ENCODE data around the gene SPI1. TPM values are rescaled to one million over a fixed set of nuclear protein-coding genes. Genes with fewer than 3 reads are reported as not detected.
"Not testable (repeated sequence)": the region's sequence is repeated elsewhere in the genome, so short reads cannot be mapped to it uniquely, and the experiment has no call there.

SPI1 gene
- total RNA-seq, 2 donors from 2014 or later, result 7.5 to 10.9 TPM

DNA sequence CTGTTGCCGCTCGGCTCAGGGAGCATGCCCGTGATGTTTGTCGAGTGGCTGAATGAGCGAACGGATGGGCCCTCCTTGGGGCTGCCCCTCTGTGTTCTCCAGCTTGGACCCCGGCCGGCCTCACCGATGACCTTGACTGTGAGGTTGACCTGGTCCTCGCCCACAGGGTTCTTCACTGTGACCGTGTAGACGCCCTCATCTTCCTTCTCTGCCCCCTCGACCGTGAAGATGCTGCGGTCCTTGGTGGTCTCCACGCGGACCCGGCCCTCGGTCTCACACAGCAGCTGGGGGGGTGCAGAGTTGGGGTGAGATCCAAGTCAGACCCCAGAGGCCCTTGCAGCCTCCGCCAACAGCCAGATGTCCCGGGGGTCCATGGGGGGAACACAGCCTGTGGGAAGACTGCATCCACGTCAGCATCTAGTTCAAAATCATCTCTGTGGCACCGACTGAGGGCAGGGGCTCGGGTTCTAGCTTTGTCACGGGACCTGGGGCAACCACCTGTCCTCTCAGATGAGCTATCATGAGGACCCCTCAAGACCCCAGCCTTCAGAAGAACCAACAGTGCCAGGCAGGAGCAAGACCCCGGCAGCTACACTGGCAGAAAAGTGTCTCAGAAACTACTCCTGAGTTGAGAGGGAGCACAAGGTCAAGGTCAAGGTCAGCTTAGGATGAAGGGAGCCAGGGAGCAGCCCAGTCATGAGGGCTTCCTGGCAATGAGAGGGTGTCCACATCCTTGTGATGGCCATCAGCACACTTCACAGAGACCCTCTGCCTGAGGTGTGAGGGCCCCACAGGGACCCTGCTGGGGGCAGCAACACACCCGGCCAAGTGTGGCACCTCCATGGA, 39.7 kb downstream of the SPI1 start:
- Histone ChIP-seq H3K9me3 (no peaks in the 10 kb centered on the region), H3K36me3 (replicated peaks in 1 of 2; ENCODE audit: insufficient read depth in 1 of 2, low read depth in 2 of 2) (no peaks in the 10 kb centered on the region), H3K27ac (no peak overlapping the region), H3K27me3 (no peaks in the 10 kb centered on the region), H3K4me3 (no peak overlapping the region), H3K4me1 (no peaks in the 10 kb centered on the region)
- intact Hi-C loops (cut with DNase I), result loop anchor here (5.0 kb wide), 1 partner anchor 61 kb away; no protein-coding TSS in a partner anchor
- DNase-seq (no peak), ATAC-seq (no peak)
- 75 to 100% methylated on average over 2 to 22 of the region's 27 CpGs for WGBS, 2 donors
- no peak for TF ChIP-seq POLR2A (IDR thresholded peaks at IDR 0.05)
- TF ChIP-seq, protein P1, sequence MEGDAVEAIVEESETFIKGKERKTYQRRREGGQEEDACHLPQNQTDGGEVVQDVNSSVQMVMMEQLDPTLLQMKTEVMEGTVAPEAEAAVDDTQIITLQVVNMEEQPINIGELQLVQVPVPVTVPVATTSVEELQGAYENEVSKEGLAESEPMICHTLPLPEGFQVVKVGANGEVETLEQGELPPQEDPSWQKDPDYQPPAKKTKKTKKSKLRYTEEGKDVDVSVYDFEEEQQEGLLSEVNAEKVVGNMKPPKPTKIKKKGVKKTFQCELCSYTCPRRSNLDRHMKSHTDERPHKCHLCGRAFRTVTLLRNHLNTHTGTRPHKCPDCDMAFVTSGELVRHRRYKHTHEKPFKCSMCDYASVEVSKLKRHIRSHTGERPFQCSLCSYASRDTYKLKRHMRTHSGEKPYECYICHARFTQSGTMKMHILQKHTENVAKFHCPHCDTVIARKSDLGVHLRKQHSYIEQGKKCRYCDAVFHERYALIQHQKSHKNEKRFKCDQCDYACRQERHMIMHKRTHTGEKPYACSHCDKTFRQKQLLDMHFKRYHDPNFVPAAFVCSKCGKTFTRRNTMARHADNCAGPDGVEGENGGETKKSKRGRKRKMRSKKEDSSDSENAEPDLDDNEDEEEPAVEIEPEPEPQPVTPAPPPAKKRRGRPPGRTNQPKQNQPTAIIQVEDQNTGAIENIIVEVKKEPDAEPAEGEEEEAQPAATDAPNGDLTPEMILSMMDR (IDR thresholded peaks at IDR 0.05), result no peak

DNA sequence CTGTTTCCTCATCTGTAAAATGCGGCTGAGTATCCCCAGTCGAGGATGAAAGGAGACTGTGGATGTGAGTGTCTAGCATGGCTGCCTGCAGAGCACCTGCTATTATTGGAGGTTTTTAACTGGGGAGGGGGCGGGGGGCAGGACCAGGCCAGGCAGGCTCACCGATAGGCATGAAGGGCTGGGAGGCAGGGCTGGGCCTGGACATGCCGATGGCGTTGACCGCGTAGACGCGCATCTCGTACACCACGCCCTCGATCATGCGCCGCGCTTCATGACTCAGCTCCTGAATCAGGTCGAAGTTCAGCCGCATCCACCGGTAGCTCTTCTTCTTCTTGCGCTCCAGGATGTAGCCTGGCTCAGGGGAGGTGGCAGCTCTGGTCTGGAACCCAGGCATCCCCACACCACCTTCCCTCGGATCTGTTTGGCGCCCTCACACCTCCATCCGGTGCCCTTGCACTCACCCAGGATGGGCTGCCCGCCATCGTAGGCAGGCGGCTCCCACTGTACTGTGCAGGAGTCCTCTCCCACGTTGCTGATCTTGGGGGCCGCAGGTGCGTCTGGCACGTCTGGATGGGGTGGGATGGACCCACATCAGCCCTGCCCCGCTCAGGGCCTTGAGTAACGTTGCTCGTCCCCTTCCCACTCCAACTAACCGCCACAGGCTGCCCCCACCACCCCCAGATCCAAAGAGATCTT, 41.0 kb downstream of the SPI1 start:
- Histone ChIP-seq H3K27ac (no peak overlapping the region), H3K4me1 (no peaks in the 10 kb centered on the region), H3K27me3 (no peaks in the 10 kb centered on the region), H3K36me3 (replicated peaks in 1 of 2; ENCODE audit: insufficient read depth in 1 of 2, low read depth in 2 of 2) (no peaks in the 10 kb centered on the region), H3K4me3 (no peak overlapping the region), H3K9me3 (no peaks in the 10 kb centered on the region)
- no peak for DNase-seq
- intact Hi-C loops (cut with DNase I), result loop anchor here (5.0 kb wide), 1 partner anchor 60 kb away; no protein-coding TSS in a partner anchor
- 87 to 92% methylated on average over 30 to 33 of the region's 34 CpGs for WGBS, 2 donors
- TF ChIP-seq, protein P1 (IDR thresholded peaks at IDR 0.05), result no peak
- TF ChIP-seq POLR2A (IDR thresholded peaks at IDR 0.05), result no peak
- ATAC-seq, result no peak

- no peaks in the 10 kb centered on the region for H3K9me3 ChIP-seq
- DNase-seq (no peak), ATAC-seq (no peak)
- no peaks in the 10 kb centered on the region for H3K4me1 ChIP-seq
- no peak overlapping the region for H3K27ac ChIP-seq
- WGBS, 2 donors, result 60 to 74% methylated on average over 2 to 4 of the region's 4 CpGs
- H3K27me3 ChIP-seq, result no peaks in the 10 kb centered on the region
- no peak for TF ChIP-seq POLR2A (IDR thresholded peaks at IDR 0.05)
- TF ChIP-seq, protein P1 (IDR thresholded peaks at IDR 0.05), result no peak
- no peak overlapping the region for H3K4me3 ChIP-seq
- intact Hi-C loops (cut with DNase I), result loop anchor here (5.0 kb wide), 1 partner anchor 59 kb away; no protein-coding TSS in a partner anchor
- H3K36me3 ChIP-seq (replicated peaks in 1 of 2; ENCODE audit: insufficient read depth in 1 of 2, low read depth in 2 of 2), result no peaks in the 10 kb centered on the region
Observed at GRCh38 chr11:47336595-47336994, 41.8 kb downstream of the SPI1 start.

DNA sequence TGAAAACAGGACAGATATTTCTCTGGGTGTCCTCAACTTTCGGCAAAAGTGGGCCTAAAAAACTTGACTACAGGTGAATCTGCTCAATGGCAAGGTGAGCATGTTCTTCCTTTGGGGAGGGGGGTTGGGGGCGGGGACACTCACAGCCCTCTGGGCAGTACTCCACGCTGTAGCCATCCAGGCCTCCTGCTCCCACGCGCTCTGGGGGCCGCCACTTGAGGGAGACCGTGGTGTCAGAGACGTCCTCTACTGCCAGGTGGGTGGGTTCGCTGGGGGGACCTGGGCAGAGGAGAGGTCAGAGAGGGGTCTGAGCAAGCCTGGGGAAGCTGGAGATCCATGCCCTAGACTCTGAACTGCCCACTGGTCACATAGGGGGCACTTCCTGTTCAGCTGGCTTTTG, 42.6 kb downstream of the SPI1 start:
- ATAC-seq (no peak), DNase-seq (no peak)
- TF ChIP-seq, protein P1 (IDR thresholded peaks at IDR 0.05), result no peak
- TF ChIP-seq POLR2A (IDR thresholded peaks at IDR 0.05), result no peak
- Histone ChIP-seq H3K4me1 (no peaks in the 10 kb centered on the region), H3K4me3 (no peak overlapping the region), H3K36me3 (replicated peaks in 1 of 2; ENCODE audit: insufficient read depth in 1 of 2, low read depth in 2 of 2) (no peaks in the 10 kb centered on the region), H3K9me3 (no peaks in the 10 kb centered on the region), H3K27ac (no peak overlapping the region), H3K27me3 (no peaks in the 10 kb centered on the region)
- intact Hi-C loops (cut with DNase I), result loop anchor here (5.0 kb wide), 1 partner anchor 58 kb away; no protein-coding TSS in a partner anchor
- 80 to 85% methylated on average over 1 to 9 of the region's 9 CpGs for WGBS, 2 donors

DNA sequence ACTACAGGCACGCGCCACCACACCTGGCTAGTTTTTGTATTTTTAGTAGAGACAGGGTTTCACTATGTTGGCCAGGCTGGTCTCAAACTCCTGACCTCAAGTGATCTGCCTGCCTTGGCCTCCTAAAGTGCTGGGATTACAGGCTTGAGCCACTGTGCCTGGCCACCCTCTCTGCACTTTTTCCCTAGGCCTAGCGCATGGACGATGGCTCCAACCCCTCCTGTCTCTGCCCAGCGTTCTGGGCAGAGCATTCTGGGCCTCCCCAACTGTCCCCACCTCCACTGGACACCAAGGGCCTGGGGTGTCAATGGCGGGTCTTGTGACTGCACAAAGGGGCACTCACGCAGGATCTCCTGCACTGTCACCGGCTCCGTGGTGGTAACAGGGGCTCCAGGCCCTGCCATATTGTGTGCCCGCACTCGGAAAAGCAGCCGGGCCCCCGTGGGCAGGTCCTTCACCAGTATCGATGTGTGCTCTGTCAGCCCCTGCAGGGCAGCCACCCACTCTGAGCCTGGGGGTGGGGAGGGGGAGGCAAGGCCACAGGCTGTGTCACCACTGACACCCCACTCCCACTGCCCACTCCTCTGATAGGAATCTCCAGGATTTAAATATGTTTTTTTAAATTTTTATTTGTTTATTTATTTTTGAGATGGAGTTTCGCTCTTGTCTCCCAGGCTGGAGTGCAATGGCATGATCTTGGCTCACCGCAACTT, 43.5 kb downstream of the SPI1 start:
- not testable (repeated sequence) for H3K9me3 ChIP-seq; H3K36me3 ChIP-seq (replicated peaks in 1 of 2; ENCODE audit: insufficient read depth in 1 of 2, low read depth in 2 of 2); DNase-seq; H3K4me3 ChIP-seq; ATAC-seq; H3K27me3 ChIP-seq; H3K4me1 ChIP-seq; H3K27ac ChIP-seq
- intact Hi-C loops (cut with DNase I), result loop anchor here (5.0 kb wide), 1 partner anchor 58 kb away; no protein-coding TSS in a partner anchor
- WGBS, 2 donors, result 92 to 97% methylated on average over 4 to 15 of the region's 16 CpGs

Data from body of pancreas (tissue), 4 donors.